HG03139 (cell line): ENCODE results near the gene EHMT2.
"Not testable (repeated sequence)": the region's sequence is repeated elsewhere in the genome, so short reads cannot be mapped to it uniquely, and the experiment has no call there.

ENCODE experiments used
- ATAC-seq: cut with Tn5 transposase; IDR thresholded peaks from one replicate; pipeline ENCODE4 v1.9.1; 2021; ENCODE audit not compliant: unreplicated experiment

The EHMT2 gene

GRCh38 chr6:31874084-31874670 is 23.3 kb downstream of the EHMT2 start:
- ATAC-seq = no peak

DNA sequence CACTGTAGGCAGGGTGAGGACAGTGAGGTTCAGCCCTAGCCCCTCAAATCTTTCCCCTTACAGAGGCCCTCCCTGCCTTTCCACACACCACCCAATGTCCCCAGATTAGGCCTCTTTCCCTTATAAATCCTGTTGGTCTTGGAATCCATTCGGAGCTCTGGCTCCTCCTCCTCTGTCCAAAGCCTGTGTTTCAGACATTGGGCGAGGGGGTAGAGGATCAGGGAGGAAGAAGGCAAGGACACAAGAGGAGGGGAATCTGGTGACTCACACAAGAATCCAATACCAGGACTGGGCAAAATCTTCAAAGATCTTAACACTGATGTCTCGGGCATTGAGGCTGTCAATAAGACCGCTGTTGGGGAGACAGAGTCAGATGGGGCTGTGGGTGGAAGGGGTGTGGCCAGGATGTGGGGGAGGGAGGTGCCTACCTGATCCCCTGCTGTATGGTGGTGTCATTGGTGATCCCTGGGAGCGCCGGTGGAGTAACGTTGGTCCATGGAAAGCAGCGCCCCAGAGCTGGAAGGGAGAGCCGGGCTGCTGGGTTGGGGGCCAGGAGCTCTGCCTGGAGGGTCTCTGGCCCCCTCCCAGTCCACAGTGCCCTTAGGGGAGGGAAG is 26.3 kb downstream of the EHMT2 start:
- no peak for ATAC-seq

GRCh38 chr6:31870385-31870921 is 27.0 kb downstream of the EHMT2 start:
- no peak for ATAC-seq

- ATAC-seq = no peak
Observed at GRCh38 chr6:31869343-31869742, 28.2 kb downstream of the EHMT2 start.

DNA sequence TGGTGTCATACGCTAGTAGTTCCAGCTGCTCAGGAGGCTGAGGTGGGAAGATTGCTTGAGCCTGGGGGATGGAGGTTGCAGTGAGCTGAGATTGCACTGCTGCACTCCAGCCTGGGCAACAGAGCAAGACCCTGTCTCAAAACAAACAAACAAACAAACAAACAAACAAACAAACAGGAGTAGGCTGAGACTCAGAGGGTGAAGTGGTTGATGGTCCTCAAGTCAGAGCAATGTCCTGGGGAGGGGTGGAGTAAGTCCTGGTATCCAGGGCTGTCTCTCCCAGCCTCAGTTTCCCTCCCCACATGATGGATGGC is 28.9 kb downstream of the EHMT2 start:
- ATAC-seq = not testable (repeated sequence)

DNA sequence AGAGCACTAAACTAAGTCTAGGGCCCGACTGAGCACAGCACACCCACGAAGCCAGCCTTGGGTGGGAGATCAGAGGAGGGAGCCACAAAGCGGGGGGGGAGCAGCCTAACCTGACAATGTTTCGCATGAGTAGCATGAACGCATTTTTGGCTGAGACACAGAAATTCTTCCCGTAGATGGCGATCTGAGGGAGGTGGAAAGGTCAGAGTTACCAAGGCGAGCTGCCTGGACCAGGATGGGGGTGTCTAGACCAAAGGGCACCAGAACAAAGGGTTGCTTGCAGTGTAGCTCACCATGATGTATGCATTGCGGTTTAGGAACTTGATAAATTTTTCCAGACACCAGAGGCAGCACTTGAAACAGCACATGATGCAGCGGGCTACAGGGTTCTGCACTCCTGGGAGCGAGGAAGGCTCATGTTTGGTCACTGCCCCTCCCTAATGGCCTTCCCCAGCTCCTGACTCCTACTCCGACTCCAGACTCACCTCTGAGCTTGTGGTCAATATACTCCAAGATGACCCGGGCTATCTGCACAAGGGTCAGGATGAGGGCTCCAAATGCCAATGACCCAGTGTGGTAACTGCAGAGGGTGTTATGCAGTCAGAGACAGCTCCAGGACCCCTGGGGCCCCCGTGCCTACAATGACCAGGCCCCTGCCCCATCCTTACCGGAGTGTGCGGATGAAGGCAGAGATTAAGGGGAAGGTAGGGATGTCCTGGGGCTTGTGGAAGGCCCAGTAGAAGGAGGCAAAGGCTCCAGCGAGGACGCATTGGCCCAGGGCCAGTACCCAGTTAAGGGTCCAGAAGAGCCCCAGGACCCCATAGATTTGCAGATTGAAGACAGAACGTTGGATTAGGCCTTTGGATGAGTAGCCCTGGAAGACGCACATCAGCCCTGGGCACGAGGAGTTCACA is 32.0 kb downstream of the EHMT2 start:
- no peak for ATAC-seq

GRCh38 chr6:31864818-31865204 is 32.7 kb downstream of the EHMT2 start:
- no peak for ATAC-seq

- not testable (repeated sequence) for ATAC-seq
Observed at GRCh38 chr6:31864123-31864562, 33.4 kb downstream of the EHMT2 start.

GRCh38 chr6:31862344-31863235 is 34.9 kb downstream of the EHMT2 start, which contains the start of gene NEU1:
Gene NEU1 (minus strand): TSS chr6:31862821. CDS start chr6:31862776, 45 bp downstream.
- ATAC-seq = peak; percentile 90

DNA sequence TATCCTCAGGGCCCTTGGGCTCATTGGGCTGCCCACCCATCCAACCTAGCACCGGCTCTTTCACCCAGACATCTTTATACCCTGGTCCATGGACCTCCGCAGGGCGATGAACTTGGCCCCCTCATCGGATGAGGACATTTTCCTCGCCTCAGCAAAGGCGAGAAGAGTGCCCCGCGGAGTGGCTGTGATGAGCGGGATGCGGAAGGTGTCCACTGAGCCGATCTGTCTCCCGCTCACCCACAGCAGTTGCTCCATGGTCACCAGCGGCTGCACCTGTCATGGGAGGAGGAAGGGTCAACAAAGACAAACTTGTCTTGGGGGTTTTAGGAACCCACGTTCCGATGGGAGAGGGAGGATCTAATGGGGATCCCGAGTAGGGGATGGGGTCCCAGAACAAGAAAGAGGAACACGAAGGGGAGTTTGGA is 35.6 kb downstream of the EHMT2 start:
- no peak for ATAC-seq

GRCh38 chr6:31861150-31861549 is 36.3 kb downstream of the EHMT2 start:
- ATAC-seq = no peak

- no peak for ATAC-seq
Observed at GRCh38 chr6:31860349-31860748, 37.1 kb downstream of the EHMT2 start.

DNA sequence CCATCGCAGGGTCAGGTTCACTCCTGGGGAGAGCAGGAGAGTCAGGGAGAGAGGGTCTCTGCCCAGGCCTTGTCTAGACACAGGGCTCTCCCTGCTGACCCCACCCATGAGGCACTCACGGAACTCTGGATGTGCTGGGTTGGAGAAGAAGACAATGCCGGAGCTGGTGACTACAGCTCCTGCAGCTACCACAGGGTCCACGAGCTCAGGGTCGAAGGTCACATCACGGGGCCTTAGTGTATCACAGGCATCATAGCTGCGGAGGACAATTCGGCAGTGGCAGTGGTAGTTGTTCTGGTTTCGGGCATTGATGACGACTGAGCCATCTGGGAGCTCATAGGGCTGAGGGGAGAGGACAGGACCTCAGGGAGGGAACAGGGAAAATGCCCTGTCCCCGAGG is 37.6 kb downstream of the EHMT2 start:
- no peak for ATAC-seq

DNA sequence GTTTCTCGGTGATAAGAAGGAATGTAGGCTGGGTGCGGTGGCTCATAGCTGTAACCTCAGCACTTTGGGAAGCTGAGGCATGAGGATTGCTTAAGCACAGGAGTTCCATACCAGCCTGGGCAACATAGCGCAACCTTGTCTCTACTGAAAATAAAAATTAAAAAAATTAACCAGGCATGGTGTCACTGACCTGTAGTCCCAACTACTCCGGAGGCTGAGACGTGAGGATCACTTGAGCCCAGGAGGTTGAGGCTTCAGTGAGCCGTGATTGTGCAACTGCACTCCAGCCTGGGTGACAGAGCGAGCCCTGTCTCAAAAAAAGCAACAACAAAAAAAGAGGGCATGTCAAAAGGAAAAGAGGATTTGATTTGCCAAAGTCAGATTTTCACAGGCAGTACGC is 38.8 kb downstream of the EHMT2 start:
- no peak for ATAC-seq

DNA sequence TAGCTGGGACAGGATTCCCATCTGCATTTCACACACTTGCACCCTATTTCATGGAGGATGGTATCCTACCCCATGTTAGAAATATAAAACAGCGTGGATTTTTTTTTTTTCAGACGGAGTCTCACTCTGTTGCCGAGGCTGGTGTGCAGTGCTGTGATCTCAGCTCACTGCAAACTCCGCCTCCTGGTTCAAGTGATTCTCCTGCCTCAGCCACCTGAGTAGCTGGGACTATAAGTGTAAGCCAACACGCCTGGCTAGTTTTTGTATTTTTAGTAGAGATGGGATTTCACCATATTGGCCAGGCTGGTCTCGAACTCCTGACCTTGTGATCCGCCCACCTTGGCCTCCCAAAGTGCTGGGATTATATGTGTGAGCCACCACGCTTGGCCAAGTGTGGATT is 39.7 kb downstream of the EHMT2 start:
- ATAC-seq = not testable (repeated sequence)

DNA sequence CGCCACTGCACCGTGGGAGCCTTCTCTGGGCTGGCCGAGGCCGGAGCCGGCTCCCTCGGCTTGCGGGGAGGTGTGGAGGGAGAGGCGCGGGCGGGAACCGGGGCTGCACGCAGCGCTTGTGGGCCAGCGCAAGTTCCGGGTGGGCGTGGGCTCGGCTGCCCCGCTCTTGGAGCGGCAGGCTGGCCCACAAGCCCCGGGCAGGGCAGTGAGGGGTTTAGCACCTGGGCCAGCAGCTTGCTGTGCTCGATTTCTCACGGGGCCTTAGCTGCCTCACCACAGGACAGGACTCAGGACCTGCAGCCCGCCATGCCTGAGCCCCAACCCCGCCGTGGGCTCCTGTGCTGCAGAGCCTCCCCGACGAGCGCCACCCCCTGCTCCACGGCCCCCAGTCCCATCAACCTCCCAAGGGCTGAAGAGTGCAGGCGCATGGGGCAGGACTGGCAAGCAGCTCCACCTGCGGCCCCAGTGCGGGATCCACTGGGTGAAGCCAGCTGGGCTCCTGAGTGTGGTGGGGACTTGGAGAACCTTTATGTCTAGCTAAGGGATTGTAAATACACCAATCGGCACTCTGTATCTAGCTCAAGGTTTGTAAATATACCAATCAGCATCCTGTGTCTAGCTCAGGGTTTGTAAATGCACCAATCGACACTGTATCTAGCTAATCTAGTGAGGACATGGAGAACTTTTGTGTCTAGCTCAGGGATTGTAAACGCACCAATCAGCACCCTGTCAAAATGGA is 45.3 kb downstream of the EHMT2 start:
- ATAC-seq = not testable (repeated sequence)

GRCh38 chr6:31851485-31851832 is 46.0 kb downstream of the EHMT2 start:
- no peak for ATAC-seq

GRCh38 chr6:31850765-31851484 is 46.6 kb downstream of the EHMT2 start:
- ATAC-seq = no peak

DNA sequence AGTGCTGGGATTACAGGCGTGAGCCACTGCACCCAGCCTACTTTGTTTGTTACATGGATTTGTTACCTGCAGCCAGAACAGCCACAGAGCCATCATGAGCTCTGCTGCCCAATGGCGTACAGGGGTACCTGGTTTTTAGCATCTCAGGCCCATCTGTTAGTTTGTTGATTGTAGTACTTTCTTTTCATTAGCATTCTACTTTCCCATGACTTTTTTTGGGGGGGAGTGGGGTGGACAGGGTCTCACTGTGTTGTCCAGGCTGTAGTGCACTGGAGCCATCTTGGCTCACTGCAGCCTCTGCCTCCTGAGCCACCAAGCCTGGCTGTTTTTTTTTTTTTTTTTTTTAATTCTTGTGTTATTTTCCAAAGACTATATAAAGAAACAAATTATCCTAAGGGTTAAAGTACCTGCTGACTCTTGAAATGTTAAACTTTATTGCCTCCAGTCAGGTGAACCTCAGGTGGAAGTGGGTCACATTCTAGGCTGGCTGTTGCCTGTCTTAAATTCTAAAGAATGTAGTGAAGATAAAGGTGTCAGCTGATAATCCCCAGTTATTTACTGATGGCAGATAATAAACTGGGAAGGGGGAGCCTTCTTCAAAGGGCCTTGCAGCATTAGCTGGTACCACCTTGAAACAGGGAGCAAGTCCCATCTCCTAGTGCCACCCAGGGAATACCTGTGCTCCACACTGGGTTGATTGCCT is 50.1 kb downstream of the EHMT2 start:
- ATAC-seq = no peak
